KMS-11 (cell line): ENCODE data around the gene OR5K2.

Source experiments
- H2AFZ ChIP-seq: fragments of 200-600 bp; sonication (generic); 2 replicates; pipeline ENCODE4 v1.6.1; 2016; ENCODE audit warnings: antibody characterized with exemption, mixed run types, low read depth
- H3K27ac ChIP-seq: fragments of 200-600 bp; sonication (generic); 2 replicates; pipeline ENCODE4 v1.6.1; 2016; ENCODE audit warnings: mild to moderate bottlenecking, mixed run types
- H3K27me3 ChIP-seq: fragments of 200-600 bp; sonication (generic); 2 replicates; pipeline ENCODE4 v1.6.1; 2017; ENCODE audit warnings: mild to moderate bottlenecking, low read depth, mixed run types, moderate library complexity; ENCODE audit not compliant: insufficient read depth
- H3K36me3 ChIP-seq: fragments of 200-600 bp; sonication (generic); 2 replicates; pipeline ENCODE4 v1.6.1; 2017; ENCODE audit warnings: mild to moderate bottlenecking, mixed run types; ENCODE audit not compliant: insufficient read depth
- H3K4me1 ChIP-seq: fragments of 200-600 bp; sonication (generic); 2 replicates; pipeline ENCODE4 v1.6.1; 2016; ENCODE audit warnings: mild to moderate bottlenecking, low read depth, mixed run types; ENCODE audit not compliant: poor library complexity, severe bottlenecking
- H3K4me2 ChIP-seq: fragments of 200-600 bp; sonication (generic); 2 replicates; pipeline ENCODE4 v1.7.0; 2016; ENCODE audit warnings: mild to moderate bottlenecking, mixed run types
- H3K4me3 ChIP-seq: fragments of 200-600 bp; sonication (generic); IDR thresholded peaks from 2 replicates; pipeline ENCODE4 v1.6.1; 2017; ENCODE audit warnings: low read depth, low read length, mixed read lengths; ENCODE audit not compliant: insufficient read depth
- H3K79me2 ChIP-seq: fragments of 200-600 bp; sonication (generic); 2 replicates; pipeline ENCODE4 v1.6.1; 2016; ENCODE audit warnings: low read depth, mixed run types; ENCODE audit not compliant: insufficient read depth
- H3K9ac ChIP-seq: fragments of 200-600 bp; sonication (generic); 2 replicates; pipeline ENCODE4 v1.6.1; 2016; ENCODE audit warnings: mild to moderate bottlenecking, mixed run types
- H4K20me1 ChIP-seq: fragments of 200-600 bp; sonication (generic); 2 replicates; pipeline ENCODE4 v1.6.1; 2016; ENCODE audit warnings: mild to moderate bottlenecking, mixed run types; ENCODE audit not compliant: insufficient read depth
- CTCF ChIP-seq: fragments of 200-600 bp; sonication (generic); conservative IDR thresholded peaks from 2 replicates; pipeline ENCODE4 v1.6.1; 2017; ENCODE audit warnings: low read depth, mild to moderate bottlenecking, antibody characterized with exemption, low read length, moderate library complexity, mixed read lengths

The OR5K2 gene

GRCh38 chr3:98532275-98532637, 34.8 kb downstream of the OR5K2 start:
- Histone ChIP-seq H4K20me1 (no peaks in the 10 kb centered on the region), H3K9ac (no peak overlapping the region), H3K79me2 (no peaks in the 10 kb centered on the region), H3K36me3 (no peaks in the 10 kb centered on the region), H2AFZ (no peak overlapping the region), H3K4me1 (peaks cover 61% of the 10 kb centered on the region), H3K27me3 (no peaks in the 10 kb centered on the region), H3K27ac (no peak overlapping the region), H3K4me2 (0 out of 2 replicates have a peak overlapping the region, but pooled peaks have one; percentile 39), H3K4me3 (no peak overlapping the region)
- TF ChIP-seq CTCF: no peak

- no peaks in the 10 kb centered on the region for H4K20me1 ChIP-seq
- peaks cover 56% of the 10 kb centered on the region for H3K4me1 ChIP-seq
- H3K4me2 ChIP-seq: no peak overlapping the region
- no peaks in the 10 kb centered on the region for H3K27me3 ChIP-seq
- no peak overlapping the region for H3K4me3 ChIP-seq
- no peak overlapping the region for H3K9ac ChIP-seq
- H3K79me2 ChIP-seq: no peaks in the 10 kb centered on the region
- no peaks in the 10 kb centered on the region for H3K36me3 ChIP-seq
- no peak overlapping the region for H2AFZ ChIP-seq
- H3K27ac ChIP-seq: no peak overlapping the region
- TF ChIP-seq CTCF: no peak
Observed at GRCh38 chr3:98532709-98533571, 35.5 kb downstream of the OR5K2 start.

- no peak overlapping the region for H3K9ac ChIP-seq
- H3K79me2 ChIP-seq: no peaks in the 10 kb centered on the region
- H2AFZ ChIP-seq: no peak overlapping the region
- H3K36me3 ChIP-seq: no peaks in the 10 kb centered on the region
- no peaks in the 10 kb centered on the region for H3K27me3 ChIP-seq
- no peak overlapping the region for H3K4me3 ChIP-seq
- no peak for TF ChIP-seq CTCF
- peaks cover 55% of the 10 kb centered on the region for H3K4me1 ChIP-seq
- no peak overlapping the region for H3K27ac ChIP-seq
- no peaks in the 10 kb centered on the region for H4K20me1 ChIP-seq
- no peak overlapping the region for H3K4me2 ChIP-seq
Observed at GRCh38 chr3:98534168-98534567, 36.7 kb downstream of the OR5K2 start.

GRCh38 chr3:98534734-98535133, 37.3 kb downstream of the OR5K2 start:
- no peak overlapping the region for H3K27ac ChIP-seq
- H4K20me1 ChIP-seq: no peaks in the 10 kb centered on the region
- H3K9ac ChIP-seq: no peak overlapping the region
- no peaks in the 10 kb centered on the region for H3K27me3 ChIP-seq
- H3K79me2 ChIP-seq: no peaks in the 10 kb centered on the region
- no peak overlapping the region for H3K4me3 ChIP-seq
- no peaks in the 10 kb centered on the region for H3K36me3 ChIP-seq
- H3K4me1 ChIP-seq: peaks cover 61% of the 10 kb centered on the region
- no peak overlapping the region for H3K4me2 ChIP-seq
- no peak for TF ChIP-seq CTCF
- no peak overlapping the region for H2AFZ ChIP-seq
